ENCODE results near the gene PREX1.

DNA sequence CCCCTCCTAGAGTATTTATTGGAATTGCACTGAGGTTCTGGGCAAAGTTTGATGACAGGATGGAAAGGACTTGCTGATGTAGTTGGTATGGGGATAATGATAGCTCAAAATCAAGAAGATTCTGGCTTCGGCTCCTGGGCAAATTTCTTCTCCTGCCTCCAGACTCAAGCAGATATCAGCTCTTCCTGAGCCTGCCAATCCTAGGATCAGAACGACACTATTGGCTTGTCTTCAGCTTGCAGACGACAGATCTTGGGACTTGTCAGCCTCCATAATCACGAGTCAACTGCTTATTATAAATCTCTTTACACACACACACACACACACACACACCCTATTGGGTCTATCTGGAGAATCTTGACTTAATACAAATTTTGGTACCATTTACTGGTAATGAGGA, 131.1 kb downstream of the PREX1 start:
- TF ChIP-seq POLR2AphosphoS5 (IDR thresholded peaks at IDR 0.05; ENCODE audit: low read depth, low read length), result no peak
- TF ChIP-seq, protein P1, sequence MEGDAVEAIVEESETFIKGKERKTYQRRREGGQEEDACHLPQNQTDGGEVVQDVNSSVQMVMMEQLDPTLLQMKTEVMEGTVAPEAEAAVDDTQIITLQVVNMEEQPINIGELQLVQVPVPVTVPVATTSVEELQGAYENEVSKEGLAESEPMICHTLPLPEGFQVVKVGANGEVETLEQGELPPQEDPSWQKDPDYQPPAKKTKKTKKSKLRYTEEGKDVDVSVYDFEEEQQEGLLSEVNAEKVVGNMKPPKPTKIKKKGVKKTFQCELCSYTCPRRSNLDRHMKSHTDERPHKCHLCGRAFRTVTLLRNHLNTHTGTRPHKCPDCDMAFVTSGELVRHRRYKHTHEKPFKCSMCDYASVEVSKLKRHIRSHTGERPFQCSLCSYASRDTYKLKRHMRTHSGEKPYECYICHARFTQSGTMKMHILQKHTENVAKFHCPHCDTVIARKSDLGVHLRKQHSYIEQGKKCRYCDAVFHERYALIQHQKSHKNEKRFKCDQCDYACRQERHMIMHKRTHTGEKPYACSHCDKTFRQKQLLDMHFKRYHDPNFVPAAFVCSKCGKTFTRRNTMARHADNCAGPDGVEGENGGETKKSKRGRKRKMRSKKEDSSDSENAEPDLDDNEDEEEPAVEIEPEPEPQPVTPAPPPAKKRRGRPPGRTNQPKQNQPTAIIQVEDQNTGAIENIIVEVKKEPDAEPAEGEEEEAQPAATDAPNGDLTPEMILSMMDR (IDR thresholded peaks at IDR 0.05), result no peak
- TF ChIP-seq, protein P2, sequence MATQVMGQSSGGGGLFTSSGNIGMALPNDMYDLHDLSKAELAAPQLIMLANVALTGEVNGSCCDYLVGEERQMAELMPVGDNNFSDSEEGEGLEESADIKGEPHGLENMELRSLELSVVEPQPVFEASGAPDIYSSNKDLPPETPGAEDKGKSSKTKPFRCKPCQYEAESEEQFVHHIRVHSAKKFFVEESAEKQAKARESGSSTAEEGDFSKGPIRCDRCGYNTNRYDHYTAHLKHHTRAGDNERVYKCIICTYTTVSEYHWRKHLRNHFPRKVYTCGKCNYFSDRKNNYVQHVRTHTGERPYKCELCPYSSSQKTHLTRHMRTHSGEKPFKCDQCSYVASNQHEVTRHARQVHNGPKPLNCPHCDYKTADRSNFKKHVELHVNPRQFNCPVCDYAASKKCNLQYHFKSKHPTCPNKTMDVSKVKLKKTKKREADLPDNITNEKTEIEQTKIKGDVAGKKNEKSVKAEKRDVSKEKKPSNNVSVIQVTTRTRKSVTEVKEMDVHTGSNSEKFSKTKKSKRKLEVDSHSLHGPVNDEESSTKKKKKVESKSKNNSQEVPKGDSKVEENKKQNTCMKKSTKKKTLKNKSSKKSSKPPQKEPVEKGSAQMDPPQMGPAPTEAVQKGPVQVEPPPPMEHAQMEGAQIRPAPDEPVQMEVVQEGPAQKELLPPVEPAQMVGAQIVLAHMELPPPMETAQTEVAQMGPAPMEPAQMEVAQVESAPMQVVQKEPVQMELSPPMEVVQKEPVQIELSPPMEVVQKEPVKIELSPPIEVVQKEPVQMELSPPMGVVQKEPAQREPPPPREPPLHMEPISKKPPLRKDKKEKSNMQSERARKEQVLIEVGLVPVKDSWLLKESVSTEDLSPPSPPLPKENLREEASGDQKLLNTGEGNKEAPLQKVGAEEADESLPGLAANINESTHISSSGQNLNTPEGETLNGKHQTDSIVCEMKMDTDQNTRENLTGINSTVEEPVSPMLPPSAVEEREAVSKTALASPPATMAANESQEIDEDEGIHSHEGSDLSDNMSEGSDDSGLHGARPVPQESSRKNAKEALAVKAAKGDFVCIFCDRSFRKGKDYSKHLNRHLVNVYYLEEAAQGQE (IDR thresholded peaks at IDR 0.05; ENCODE audit: insufficient read depth in 1 of 2, low read depth in 2 of 2, low read length in 1 of 2), result no peak

Data from Panc1 (cell line).